IMR-90 (cell line): ENCODE measurements around the gene MTHFD2. TPM values are rescaled to one million over a fixed set of nuclear protein-coding genes. Genes with fewer than 3 reads are reported as not detected.

Source experiments
- ATAC-seq: fragments of 200-7000 bp; cut with Tn5 transposase; 2 replicates; pipeline ENCODE4 v1.9.1; 2020; ENCODE audit warnings: low read depth, mild to moderate bottlenecking, moderate library complexity
- BruUV-seq: library from RNA; stranded (reverse); fragments of 400-500 nt; replicated peaks from 2 replicates; lab custom pipeline; 2021; lab: Mats Ljungman, UMichigan
- CTCF ChIA-PET: fragments of 300-600 bp; formaldehyde crosslinking; extraction: SDS; loops from one replicate; lab custom pipeline; 2021; ENCODE audit warnings: antibody characterized with exemption; lab: Yijun Ruan, JAX
- POLR2A ChIA-PET: fragments of 300-600 bp; sonication (Branson Sonifier 250); formaldehyde crosslinking; loops from one replicate; lab custom pipeline; 2022; ENCODE audit warnings: antibody characterized with exemption; ENCODE audit not compliant: unreplicated experiment; lab: Charles Lee
- DNase-seq: peaks from one replicate; pipeline ENCODE4 v3.0.0; 2013
- H2AFZ ChIP-seq: replicated peaks from 2 replicates; pipeline ENCODE3; 2013; ENCODE audit warnings: low read length, mild to moderate bottlenecking; ENCODE audit not compliant: poor library complexity
- H2AK5ac ChIP-seq: 2 replicates; pipeline ENCODE4 v1.6.1; 2013; ENCODE audit warnings: low read depth, low read length, inconsistent platforms
- H2AK9ac ChIP-seq: replicated peaks from 2 replicates; pipeline ENCODE3; 2013; ENCODE audit warnings: mild to moderate bottlenecking, low read depth, low read length, moderate library complexity; ENCODE audit not compliant: poor library complexity
- H2BK120ac ChIP-seq: 2 replicates; pipeline ENCODE4 v1.6.1; 2013; ENCODE audit warnings: low read depth, low read length, inconsistent platforms
- H2BK15ac ChIP-seq: 3 replicates; pipeline ENCODE4 v1.6.1; 2013; ENCODE audit warnings: low read depth, low read length, inconsistent platforms
- H2BK20ac ChIP-seq: 2 replicates; pipeline ENCODE4 v1.6.1; 2013; ENCODE audit warnings: low read depth, mild to moderate bottlenecking, inconsistent platforms, low read length, moderate library complexity
- H2BK5ac ChIP-seq: 2 replicates; pipeline ENCODE4 v1.6.1; 2013; ENCODE audit warnings: mild to moderate bottlenecking, low read depth, low read length, inconsistent platforms; ENCODE audit not compliant: poor library complexity, severe bottlenecking
- H3K14ac ChIP-seq: replicated peaks from 2 replicates; pipeline ENCODE4 v1.6.1; 2013; ENCODE audit warnings: low read depth, low read length, inconsistent platforms
- H3K18ac ChIP-seq: 2 replicates; pipeline ENCODE4 v1.6.1; 2013; ENCODE audit warnings: low read depth, low read length, control low read depth
- H3K23ac ChIP-seq: 2 replicates; pipeline ENCODE4 v1.6.1; 2013; ENCODE audit warnings: low read depth, low read length, inconsistent platforms
- H3K27ac ChIP-seq: 2 replicates; pipeline ENCODE4 v1.5.1; 2013; ENCODE audit warnings: mild to moderate bottlenecking, control low read depth, low read length; ENCODE audit not compliant: insufficient read depth
- H3K27me3 ChIP-seq: 2 replicates; pipeline ENCODE4 v1.6.1; 2013; ENCODE audit warnings: low read length; ENCODE audit not compliant: control insufficient read depth, insufficient read depth
- H3K36me3 ChIP-seq: 2 replicates; pipeline ENCODE4 v1.6.1; 2013; ENCODE audit warnings: low read length, mixed read lengths; ENCODE audit not compliant: control insufficient read depth, insufficient read depth
- H3K4ac ChIP-seq: 2 replicates; pipeline ENCODE4 v1.6.1; 2013; ENCODE audit warnings: low read depth, low read length, inconsistent platforms
- H3K4me1 ChIP-seq: 2 replicates; pipeline ENCODE4 v1.6.1; 2013; ENCODE audit warnings: low read length, mixed read lengths; ENCODE audit not compliant: control insufficient read depth, insufficient read depth
- H3K4me2 ChIP-seq: 2 replicates; pipeline ENCODE4 v1.6.1; 2013; ENCODE audit warnings: low read depth, mild to moderate bottlenecking, control low read depth, low read length, moderate library complexity
- H3K4me3 ChIP-seq: 2 replicates; pipeline ENCODE4 v1.5.1; 2013; ENCODE audit warnings: low read depth, mild to moderate bottlenecking, control low read depth, low read length, moderate library complexity; ENCODE audit not compliant: insufficient read depth
- H3K56ac ChIP-seq: 2 replicates; pipeline ENCODE4 v1.6.1; 2013; ENCODE audit warnings: low read length, inconsistent platforms; ENCODE audit not compliant: insufficient read depth; ENCODE audit errors: extremely low read depth
- H3K79me1 ChIP-seq, 2 experiments: 2 replicates each; pipeline ENCODE4 v1.6.1; 2013; ENCODE audit warnings: low read length in 2 of 2, inconsistent platforms in 1 of 2, low read depth in 1 of 2
- H3K9ac ChIP-seq: 2 replicates; pipeline ENCODE4 v1.6.1; 2013; ENCODE audit warnings: low read depth, low read length, control low read depth
- H3K9me1 ChIP-seq: 2 replicates; pipeline ENCODE4 v1.6.1; 2013; ENCODE audit warnings: low read length, inconsistent platforms; ENCODE audit not compliant: insufficient read depth
- H3K9me3 ChIP-seq: 2 replicates; pipeline ENCODE4 v1.6.1; 2013; ENCODE audit warnings: low read length; ENCODE audit not compliant: control insufficient read depth, insufficient read depth
- H4K20me1 ChIP-seq: 2 replicates; pipeline ENCODE4 v1.6.1; 2013; ENCODE audit warnings: low read length, inconsistent platforms; ENCODE audit not compliant: insufficient read depth
- H4K5ac ChIP-seq: 2 replicates; pipeline ENCODE4 v1.6.1; 2013; ENCODE audit warnings: mild to moderate bottlenecking, low read depth, low read length, control low read depth
- H4K8ac ChIP-seq, 2 experiments: 2 replicates each; pipeline ENCODE4 v1.6.1; 2013; ENCODE audit warnings: low read depth in 2 of 2, low read length in 2 of 2, control low read depth in 1 of 2, inconsistent platforms in 1 of 2
- H4K91ac ChIP-seq: 2 replicates; pipeline ENCODE4 v1.6.1; 2013; ENCODE audit warnings: low read depth, low read length, inconsistent platforms; ENCODE audit not compliant: insufficient read depth
- BHLHE40 ChIP-seq: fragments of 150-350 bp; IDR thresholded peaks from 2 replicates; pipeline ENCODE4 v1.6.1; 2016; ENCODE audit warnings: mild to moderate bottlenecking, low read depth, low read length
- FOS ChIP-seq: fragments of 150-350 bp; IDR thresholded peaks from 2 replicates; pipeline ENCODE4 v1.6.1; 2016; ENCODE audit warnings: low read depth, low read length
- MAZ ChIP-seq: IDR thresholded peaks from 2 replicates; pipeline ENCODE4 v1.6.1; 2012; ENCODE audit warnings: low read depth, mild to moderate bottlenecking, low read length, improper control_type of control experiment, moderate library complexity, borderline replicate concordance
- RFX5 ChIP-seq: IDR thresholded peaks from 2 replicates; pipeline ENCODE4 v1.8.0; 2012; ENCODE audit warnings: low read depth, mild to moderate bottlenecking, low read length, moderate library complexity
- dilution Hi-C: fragments of 300-500 bp; cut with HindIII; formaldehyde crosslinking; loops from one replicate; pipeline ENCODE4 v1.14.3; 2018; ENCODE audit warnings: low sequenced_read_pairs; ENCODE audit not compliant: unreplicated experiment
- in situ Hi-C: fragments of 300-500 bp; cut with MboI; formaldehyde crosslinking; loops from 3 replicates; pipeline ENCODE4 v1.14.3; 2019; ENCODE audit warnings: low sequenced_read_pairs, inconsistent platforms, mixed read lengths
- intact Hi-C: fragments of 100-400 bp; cut with micrococcal nuclease; formaldehyde crosslinking; loops from 2 replicates; pipeline ENCODE4 v1.10.0; 2022
- polyA plus RNA-seq, 3 experiments: library from polyadenylated mRNA; depleted of rRNA; stranded (reverse); fragments of >200 nt; gene quantifications; 2 replicates each; pipeline ENCODE4 v1.2.3, GENCODE V29; 2012; ENCODE audit warnings: low replicate concordance in 1 of 3
- total RNA-seq: library from RNA; depleted of rRNA; stranded (reverse); fragments of >200 nt; gene quantifications from 2 replicates; pipeline ENCODE4 v1.2.3, GENCODE V29; 2012

MTHFD2 gene
- total and polyA plus RNA-seq, 2 of the 4 experiments (the other 2 are of a cell fraction): 66.8 to 122 TPM

DNA sequence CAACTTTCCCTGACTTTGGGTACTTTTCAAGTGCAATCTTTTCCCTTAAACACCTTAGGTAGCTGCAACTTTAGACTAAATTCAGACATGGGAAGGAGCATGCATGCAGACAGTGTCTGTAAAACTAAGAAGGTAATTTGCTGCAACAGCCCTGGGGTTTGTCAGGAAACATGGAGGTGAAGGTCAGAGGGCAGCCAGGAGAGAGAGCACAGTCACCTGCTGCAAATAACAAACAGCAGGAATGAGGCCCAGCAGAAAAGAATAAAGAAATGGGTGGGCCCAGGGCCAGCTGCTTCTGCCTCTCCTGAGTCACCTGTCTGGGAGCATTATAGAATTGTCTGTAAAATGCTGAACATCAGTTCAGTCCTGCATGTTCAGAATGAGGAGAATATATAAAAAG is 35.2 kb downstream of the MTHFD2 start:
- no peak for ATAC-seq

More for the DNA sequence above, 35.2 kb downstream of the MTHFD2 start:
- Histone ChIP-seq H4K20me1 (no peaks in the 10 kb centered on the region), H3K56ac (no peak overlapping the region), H3K18ac (no peak overlapping the region), H3K79me1 (no peaks in the 10 kb centered on the region), H3K9me3 (no peaks in the 10 kb centered on the region; the same call in 1 of the 2 replicates), H2AK5ac (no peak overlapping the region), H4K5ac (no peak overlapping the region), H3K14ac (no peak overlapping the region), H4K91ac (no peak overlapping the region), H3K36me3 (no peaks in the 10 kb centered on the region), H2AK9ac (no peak overlapping the region), H4K8ac (no peak overlapping the region), H3K23ac (no peak overlapping the region), H3K9ac (no peak overlapping the region), H3K4me3 (no peak overlapping the region), H2BK120ac (no peak overlapping the region), H3K4me1 (no peaks in the 10 kb centered on the region), H3K27me3 (peaks cover 24% of the 10 kb centered on the region; the same call in 1 of the 2 replicates), H3K9me1 (no peaks in the 10 kb centered on the region), H2BK20ac (no peak overlapping the region), H2BK15ac (no peak overlapping the region), H3K27ac (no peak overlapping the region), H2BK5ac (no peak overlapping the region), H3K4me2 (no peak overlapping the region), H2AFZ (no peak overlapping the region), H3K4ac (no peak overlapping the region)
- ChIA-PET CTCF (interaction anchor here (1.1 kb wide), 1 partner anchor 17 kb away, joined by 3 read pairs; no protein-coding TSS in a partner anchor), POLR2A (no interaction called here)
- intact Hi-C loops (no loop called here), in situ Hi-C loops (no loop called here), dilution Hi-C loops (no loop called here)
- TF ChIP-seq MAZ (no peak), FOS (no peak), RFX5 (no peak), BHLHE40 (no peak)
- no TSS peak for BruUV-seq
- no peak for DNase-seq
